B cell (primary cell): ENCODE measurements around the gene RCSD1.

ENCODE experiments used
- EZH2 ChIP-seq: IDR thresholded peaks from 2 replicates; pipeline ENCODE4 v1.6.1; 2012; ENCODE audit warnings: borderline replicate concordance, low read depth, mild to moderate bottlenecking, moderate library complexity, low read length; ENCODE audit not compliant: insufficient read depth, poor library complexity, severe bottlenecking
- TF ChIP-seq, protein P1 (sequence below): fragments of 200-600 bp; IDR thresholded peaks from one replicate; pipeline ENCODE4 v1.8.0; 2022; ENCODE audit warnings: antibody characterized with exemption, mild to moderate bottlenecking

- TF ChIP-seq, protein P1, sequence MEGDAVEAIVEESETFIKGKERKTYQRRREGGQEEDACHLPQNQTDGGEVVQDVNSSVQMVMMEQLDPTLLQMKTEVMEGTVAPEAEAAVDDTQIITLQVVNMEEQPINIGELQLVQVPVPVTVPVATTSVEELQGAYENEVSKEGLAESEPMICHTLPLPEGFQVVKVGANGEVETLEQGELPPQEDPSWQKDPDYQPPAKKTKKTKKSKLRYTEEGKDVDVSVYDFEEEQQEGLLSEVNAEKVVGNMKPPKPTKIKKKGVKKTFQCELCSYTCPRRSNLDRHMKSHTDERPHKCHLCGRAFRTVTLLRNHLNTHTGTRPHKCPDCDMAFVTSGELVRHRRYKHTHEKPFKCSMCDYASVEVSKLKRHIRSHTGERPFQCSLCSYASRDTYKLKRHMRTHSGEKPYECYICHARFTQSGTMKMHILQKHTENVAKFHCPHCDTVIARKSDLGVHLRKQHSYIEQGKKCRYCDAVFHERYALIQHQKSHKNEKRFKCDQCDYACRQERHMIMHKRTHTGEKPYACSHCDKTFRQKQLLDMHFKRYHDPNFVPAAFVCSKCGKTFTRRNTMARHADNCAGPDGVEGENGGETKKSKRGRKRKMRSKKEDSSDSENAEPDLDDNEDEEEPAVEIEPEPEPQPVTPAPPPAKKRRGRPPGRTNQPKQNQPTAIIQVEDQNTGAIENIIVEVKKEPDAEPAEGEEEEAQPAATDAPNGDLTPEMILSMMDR: no peak
- no peak for TF ChIP-seq EZH2
These were observed 46.3 kb downstream of the RCSD1 start for GRCh38 chr1:167676205-167676915.
